ENCODE measurements around the gene RFX8.

The RFX8 gene

DNA sequence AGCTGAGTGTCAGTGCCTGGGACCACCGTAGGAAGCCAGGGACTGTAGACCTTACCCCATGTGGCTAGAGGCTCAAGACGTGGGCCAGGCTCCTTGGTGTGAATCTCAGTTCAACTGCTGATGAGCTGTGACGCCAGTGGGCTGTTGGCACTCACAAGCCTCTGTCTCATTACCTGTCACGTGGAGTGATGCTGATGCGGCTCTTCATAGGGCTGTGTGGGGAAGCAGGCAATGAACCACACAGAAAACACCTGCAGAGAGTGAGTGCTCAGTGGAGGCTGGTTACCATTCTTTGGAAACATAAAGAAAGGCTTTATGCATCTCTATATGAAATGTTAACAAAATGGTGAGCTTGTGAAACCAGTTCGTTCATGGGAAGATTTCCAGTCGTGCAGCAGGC, 123.7 kb downstream of the RFX8 start:
- ATAC-seq (ENCODE audit: low read depth) = no peak
- no peak for DNase-seq (ENCODE audit: low spot score)
- TF ChIP-seq, protein P1, sequence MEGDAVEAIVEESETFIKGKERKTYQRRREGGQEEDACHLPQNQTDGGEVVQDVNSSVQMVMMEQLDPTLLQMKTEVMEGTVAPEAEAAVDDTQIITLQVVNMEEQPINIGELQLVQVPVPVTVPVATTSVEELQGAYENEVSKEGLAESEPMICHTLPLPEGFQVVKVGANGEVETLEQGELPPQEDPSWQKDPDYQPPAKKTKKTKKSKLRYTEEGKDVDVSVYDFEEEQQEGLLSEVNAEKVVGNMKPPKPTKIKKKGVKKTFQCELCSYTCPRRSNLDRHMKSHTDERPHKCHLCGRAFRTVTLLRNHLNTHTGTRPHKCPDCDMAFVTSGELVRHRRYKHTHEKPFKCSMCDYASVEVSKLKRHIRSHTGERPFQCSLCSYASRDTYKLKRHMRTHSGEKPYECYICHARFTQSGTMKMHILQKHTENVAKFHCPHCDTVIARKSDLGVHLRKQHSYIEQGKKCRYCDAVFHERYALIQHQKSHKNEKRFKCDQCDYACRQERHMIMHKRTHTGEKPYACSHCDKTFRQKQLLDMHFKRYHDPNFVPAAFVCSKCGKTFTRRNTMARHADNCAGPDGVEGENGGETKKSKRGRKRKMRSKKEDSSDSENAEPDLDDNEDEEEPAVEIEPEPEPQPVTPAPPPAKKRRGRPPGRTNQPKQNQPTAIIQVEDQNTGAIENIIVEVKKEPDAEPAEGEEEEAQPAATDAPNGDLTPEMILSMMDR (IDR thresholded peaks at IDR 0.05; ENCODE audit: poor library complexity, severe bottlenecking) = no peak
- H3K27me3 ChIP-seq (ENCODE audit: insufficient read depth, poor library complexity, severe bottlenecking) = no peaks in the 10 kb centered on the region
- peaks cover 12% of the 10 kb centered on the region for H3K4me1 ChIP-seq (ENCODE audit: insufficient read depth, poor library complexity, severe bottlenecking)
- no peak overlapping the region for H3K27ac ChIP-seq (ENCODE audit: poor library complexity, severe bottlenecking)
- H3K4me3 ChIP-seq (ENCODE audit: severe bottlenecking) = no peak overlapping the region
- no peaks in the 10 kb centered on the region for H3K9me3 ChIP-seq (ENCODE audit: severe bottlenecking)
- no peaks in the 10 kb centered on the region for H3K36me3 ChIP-seq (ENCODE audit: low read depth)

DNA sequence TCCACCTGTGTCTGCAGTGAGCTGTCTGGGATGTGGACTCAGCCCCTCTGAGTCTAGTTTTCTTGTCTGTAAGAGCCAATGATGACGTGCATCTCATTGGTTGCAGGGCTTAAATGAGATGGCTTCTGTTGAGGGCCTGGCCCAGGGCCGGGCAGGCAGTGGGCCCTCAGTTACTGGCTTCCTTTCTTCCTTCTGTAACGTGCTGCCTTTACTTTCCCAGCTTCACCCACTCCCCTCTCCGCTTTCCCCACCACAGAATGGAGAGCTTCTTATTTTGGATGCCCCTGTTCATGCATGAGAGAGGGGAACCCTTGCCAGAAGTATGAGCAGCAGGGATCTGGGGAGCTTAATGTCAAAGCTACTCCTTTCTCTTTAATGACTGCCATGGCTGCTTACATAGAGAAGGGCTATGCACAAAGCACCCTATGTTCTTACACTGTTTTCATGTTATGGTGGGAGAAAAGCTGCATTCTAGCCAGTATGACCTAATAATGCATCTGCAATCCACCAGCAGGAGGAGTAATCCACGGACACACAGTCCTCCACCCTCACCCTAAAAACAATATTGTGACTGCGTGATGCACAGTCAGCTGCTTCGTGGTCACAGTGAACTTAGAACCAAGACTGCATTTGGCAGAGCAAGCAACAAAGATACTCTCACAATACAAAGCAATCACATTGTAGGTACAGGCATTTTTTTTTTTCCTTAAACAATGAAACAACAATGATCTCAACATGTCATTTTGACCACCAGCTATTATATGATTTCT, 124.8 kb downstream of the RFX8 start:
- no peaks in the 10 kb centered on the region for H3K9me3 ChIP-seq (ENCODE audit: severe bottlenecking)
- H3K27me3 ChIP-seq (ENCODE audit: insufficient read depth, poor library complexity, severe bottlenecking) = no peaks in the 10 kb centered on the region
- no peak overlapping the region for H3K4me3 ChIP-seq (ENCODE audit: severe bottlenecking)
- TF ChIP-seq, protein P1 (IDR thresholded peaks at IDR 0.05; ENCODE audit: poor library complexity, severe bottlenecking) = no peak
- peaks cover under 1% of the 10 kb centered on the region for H3K4me1 ChIP-seq (ENCODE audit: insufficient read depth, poor library complexity, severe bottlenecking)
- no peak overlapping the region for H3K27ac ChIP-seq (ENCODE audit: poor library complexity, severe bottlenecking)
- ATAC-seq (ENCODE audit: low read depth) = no peak
- no peak for DNase-seq (ENCODE audit: low spot score)
- no peaks in the 10 kb centered on the region for H3K36me3 ChIP-seq (ENCODE audit: low read depth)

DNA sequence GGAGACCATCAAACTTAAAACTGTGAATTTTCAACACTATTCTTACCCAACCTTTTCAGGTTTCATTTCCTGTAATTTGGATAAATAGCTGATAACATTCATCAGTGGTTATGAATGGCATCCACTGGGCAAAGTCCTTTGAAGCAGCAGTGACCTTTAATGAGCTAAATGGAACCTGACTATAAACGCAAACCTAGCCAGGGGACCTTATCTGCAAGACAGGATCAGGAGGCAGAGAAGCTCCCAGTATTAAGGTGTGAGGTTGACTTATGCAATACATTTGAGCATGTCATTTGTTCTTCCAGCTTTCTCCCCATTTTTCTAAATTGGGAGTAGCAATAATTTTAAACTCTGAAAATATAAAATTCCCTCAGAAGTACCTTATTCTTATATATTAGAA, 126.0 kb downstream of the RFX8 start:
- H3K27me3 ChIP-seq (ENCODE audit: insufficient read depth, poor library complexity, severe bottlenecking) = no peaks in the 10 kb centered on the region
- no peaks in the 10 kb centered on the region for H3K9me3 ChIP-seq (ENCODE audit: severe bottlenecking)
- DNase-seq (ENCODE audit: low spot score) (no peak), ATAC-seq (ENCODE audit: low read depth) (no peak)
- TF ChIP-seq, protein P1 (IDR thresholded peaks at IDR 0.05; ENCODE audit: poor library complexity, severe bottlenecking) = no peak
- no peaks in the 10 kb centered on the region for H3K4me1 ChIP-seq (ENCODE audit: insufficient read depth, poor library complexity, severe bottlenecking)
- H3K36me3 ChIP-seq (ENCODE audit: low read depth) = no peaks in the 10 kb centered on the region
- H3K27ac ChIP-seq (ENCODE audit: poor library complexity, severe bottlenecking) = no peak overlapping the region
- H3K4me3 ChIP-seq (ENCODE audit: severe bottlenecking) = no peak overlapping the region
